Mammary epithelial cell (primary cell): ENCODE results near the gene TAF1D.

Experiments
- CTCF ChIP-seq, 2 donors: IDR thresholded peaks in 1 of 2; conservative IDR thresholded peaks in 1 of 2; 2 replicates each; pipeline ENCODE4 v1.5.1; 2011 to 2012; ENCODE audit warnings: inconsistent platforms in 2 of 2, low read length in 2 of 2, mild to moderate bottlenecking in 2 of 2, control low read depth in 1 of 2, low read depth in 1 of 2; ENCODE audit not compliant: insufficient read depth in 1 of 2; ENCODE audit errors: extremely low read depth in 1 of 2
- EZH2 ChIP-seq: IDR thresholded peaks from 2 replicates; pipeline ENCODE4 v1.6.1; 2012; ENCODE audit warnings: low read length, inconsistent platforms, borderline replicate concordance

- no peak for TF ChIP-seq CTCF (conservative IDR thresholded peaks at IDR 0.05 in 1 of 2, IDR thresholded peaks at IDR 0.05 in 1 of 2; ENCODE audit: extremely low read depth in 1 of 2, insufficient read depth in 1 of 2, low read depth in 1 of 2, low read length in 2 of 2)
- TF ChIP-seq EZH2: no peak
Measured at GRCh38 chr11:93715797-93716396, 25.4 kb downstream of the TAF1D start.
